ENCODE data around the gene TMEM164.

TMEM164 gene

DNA sequence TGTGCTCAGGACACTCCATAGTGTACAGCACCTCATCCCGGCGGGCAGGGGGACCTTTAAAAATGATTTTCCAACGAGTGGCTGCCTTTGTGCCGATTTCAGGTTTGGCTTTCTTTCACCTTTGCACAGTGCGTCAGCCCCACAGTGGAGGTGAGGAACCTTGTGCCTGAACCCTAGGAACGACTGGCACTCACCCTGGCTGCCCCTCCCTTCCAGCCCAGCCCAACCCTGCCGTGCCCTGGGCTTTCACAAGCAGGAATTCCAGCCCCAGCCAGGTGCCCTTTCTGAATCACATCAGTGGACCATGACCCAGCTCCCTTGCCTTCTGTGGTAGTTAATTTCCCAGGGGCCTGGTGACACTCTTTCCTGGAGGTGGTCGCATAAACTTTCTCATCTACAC lies 1.3 kb downstream of the TMEM164 start:
- no peak for DNase-seq

DNA sequence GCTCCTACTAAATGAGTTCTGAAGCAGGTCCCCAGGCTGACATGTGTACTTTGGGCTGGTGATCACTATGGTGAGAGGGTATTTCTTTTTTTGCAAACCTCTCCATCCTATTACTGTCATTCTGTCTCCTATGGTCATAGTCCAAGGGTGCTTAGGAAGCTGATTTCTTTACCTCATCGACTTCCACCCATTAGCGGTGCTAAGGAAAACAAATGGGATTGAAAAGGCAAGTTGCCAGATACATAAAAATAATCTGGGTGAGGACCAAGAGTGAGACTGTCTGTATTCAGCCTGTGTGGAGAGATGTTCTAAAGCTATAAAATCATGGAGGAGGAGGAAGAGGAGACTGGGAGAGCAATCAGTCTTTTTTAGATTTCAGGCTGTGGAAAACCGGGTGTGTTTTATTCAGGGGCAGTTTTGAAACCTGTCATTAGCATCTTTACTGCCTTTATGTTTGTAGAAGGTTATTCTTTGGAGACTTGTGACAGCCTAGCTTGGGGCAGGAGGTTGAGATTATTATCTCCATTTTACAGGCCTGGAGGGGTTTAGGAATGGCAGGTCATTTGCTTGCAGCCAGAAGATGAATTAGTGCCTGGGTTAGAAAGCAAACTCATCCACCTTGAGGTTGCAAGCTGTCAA lies 1.9 kb downstream of the TMEM164 start:
- no peak for DNase-seq

DNA sequence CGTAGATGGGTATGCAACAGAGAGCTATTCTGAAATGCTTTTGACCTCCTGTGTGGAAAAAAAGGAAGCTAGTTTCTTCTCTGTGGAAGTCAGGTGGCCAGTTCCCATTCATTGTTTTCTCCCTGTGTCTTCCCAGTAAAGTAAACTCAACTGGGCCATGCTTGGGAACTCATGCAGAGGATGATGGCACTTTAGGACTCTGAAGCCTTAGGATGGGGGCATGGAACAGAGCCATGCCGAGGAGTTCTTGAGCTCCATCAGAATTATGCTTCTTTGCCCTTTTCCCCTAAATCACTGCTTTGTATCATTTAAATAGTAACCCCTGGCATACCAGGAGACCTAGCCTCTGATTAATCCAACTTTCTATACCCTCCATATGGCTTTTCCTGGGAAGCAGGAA lies 3.2 kb downstream of the TMEM164 start:
- DNase-seq, result no peak

DNA sequence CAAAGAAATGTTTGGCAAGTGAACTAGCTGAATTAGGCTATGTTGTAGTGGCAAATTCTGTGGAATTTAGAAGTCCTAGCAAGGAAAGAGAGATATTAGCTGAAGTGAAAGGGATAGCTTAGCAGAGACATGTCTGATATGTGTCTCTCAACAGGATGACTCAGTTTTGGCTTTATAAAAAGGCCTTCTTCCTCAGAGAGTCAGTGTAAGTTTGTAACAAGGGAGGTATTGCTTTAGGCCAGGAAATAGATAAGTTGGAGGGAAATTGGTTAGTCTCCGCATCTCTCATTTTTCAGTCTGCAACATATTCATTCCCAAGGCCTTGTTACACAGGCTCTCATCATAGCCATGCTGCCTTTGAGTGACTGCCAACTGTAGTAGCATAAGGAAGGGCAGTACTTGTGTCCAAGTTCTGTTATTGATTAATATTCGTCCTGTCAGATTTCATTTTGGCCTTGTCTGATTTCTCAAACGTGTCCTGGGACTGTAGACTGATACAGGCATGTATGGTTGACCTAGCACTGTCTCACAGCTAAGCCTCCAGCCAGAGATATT lies 4.0 kb downstream of the TMEM164 start:
- DNase-seq, result no peak

DNA sequence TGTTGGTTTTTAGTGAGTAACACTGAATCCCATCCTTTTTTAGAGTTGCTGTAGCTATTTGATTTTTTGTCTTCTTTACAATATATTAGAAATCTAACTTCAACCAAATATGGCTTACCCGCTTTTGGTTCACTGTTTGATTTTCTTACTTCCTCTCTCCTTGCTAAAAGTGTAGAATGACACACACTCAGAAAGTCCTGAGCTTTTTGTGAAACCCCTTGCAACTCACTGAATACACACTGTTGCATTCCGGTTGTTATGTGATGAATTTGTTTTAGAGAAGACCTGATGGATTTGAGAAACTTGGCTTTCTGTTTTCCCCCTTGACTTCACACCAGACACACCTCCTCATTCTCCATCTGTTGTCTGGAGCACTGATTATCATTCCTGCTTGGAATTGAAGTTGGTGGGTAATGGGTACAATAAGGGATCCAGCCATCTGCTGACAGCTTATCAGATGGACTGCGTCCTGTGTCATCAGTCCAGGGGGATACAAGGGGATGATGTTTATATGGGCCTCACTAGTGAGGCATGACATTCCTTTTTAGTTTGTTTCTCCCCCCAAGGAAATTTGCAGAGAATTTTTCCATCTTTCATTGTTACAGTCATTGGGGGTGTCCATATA lies 5.2 kb downstream of the TMEM164 start:
- DNase-seq, result no peak

DNA sequence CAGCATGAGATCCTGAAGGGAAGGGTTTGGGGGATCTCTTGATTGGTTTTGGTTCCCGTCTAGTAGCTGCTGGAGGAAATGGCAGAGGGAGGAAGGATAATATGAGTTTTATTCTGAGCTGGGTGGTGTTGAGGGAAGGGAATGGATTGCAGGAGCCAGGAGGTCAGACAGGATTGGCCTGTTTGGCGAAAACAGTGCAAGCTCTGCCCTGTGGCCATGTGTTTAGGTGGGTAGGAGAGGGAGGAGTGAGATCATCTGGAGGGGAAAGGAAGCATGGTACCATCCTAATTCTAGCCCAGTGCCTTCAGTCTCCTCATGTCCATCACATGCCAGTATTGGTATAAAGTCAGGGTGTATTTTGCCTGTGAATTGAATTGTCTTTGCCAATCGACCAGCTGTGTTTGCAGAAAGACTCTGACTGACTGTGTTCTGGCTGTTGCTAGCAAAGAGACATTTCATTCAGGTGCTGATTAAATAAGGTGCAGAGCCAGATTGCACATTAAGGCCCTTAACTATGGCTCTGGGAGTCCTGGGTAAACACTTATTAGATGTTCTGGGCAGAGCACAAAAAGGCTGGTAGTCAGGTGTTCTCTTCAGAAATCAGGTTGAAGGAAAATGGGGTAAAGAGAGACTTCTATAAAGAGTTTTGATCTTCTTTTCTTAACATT lies 10.0 kb downstream of the TMEM164 start:
- DNase-seq, result no peak

DNA sequence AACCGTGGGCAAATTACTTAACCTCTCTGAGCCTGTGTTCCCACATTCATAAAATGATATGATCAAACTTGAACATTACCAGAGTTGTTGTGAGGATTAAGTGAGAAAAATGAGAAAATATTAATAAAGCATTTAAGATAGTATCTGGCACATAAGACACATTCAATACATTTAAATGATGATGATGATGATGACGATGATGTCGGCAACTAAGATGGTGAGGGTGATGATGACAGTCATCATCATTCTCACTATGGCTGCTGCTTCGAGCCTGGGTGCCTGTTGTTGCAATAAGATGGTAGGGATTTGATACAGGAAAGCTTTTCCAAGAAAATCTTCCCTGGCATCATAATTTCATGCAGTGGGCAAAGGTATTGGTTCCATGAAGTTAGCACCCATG lies 11.1 kb downstream of the TMEM164 start:
- DNase-seq, result no peak

DNA sequence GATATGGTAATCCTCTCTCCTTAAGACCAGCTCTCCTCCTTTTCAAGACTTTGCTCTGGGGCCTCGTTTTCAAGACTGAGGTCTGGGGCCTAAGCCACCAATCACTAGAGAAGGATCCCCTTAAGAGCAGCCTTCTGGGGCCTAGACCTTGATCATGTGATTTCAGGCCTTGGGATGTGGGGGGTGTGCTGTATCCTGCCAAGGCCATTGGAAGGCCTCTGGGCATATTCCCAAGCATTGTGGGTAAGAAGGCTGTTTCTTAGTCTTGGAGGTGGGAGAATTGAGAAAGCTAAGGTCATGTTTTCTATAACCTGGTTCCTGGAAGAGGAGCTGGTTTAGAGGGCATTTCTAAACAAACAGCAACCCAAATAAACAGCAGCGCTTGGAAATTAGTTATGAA lies 12.1 kb downstream of the TMEM164 start:
- no peak for DNase-seq

DNA sequence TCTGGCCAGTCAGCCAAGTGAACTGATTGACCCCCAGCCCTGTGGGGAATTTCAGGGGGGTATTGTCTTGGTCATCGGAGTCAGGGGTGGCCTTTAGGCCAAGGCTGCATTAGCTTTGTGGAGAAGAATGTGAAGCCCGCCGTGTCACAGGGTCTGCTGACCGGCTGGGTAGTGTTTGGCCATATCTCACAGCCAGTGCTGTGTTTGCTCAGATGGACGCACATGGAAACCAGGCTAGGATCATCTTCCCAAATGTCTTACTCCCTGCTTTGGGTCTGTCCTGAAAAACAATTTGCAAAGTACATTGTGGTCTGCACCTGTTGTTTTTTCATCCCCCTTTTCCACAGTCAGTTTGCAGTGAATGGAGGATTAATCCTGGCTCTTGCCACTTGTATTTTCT lies 13.0 kb downstream of the TMEM164 start:
- no peak for DNase-seq

DNA sequence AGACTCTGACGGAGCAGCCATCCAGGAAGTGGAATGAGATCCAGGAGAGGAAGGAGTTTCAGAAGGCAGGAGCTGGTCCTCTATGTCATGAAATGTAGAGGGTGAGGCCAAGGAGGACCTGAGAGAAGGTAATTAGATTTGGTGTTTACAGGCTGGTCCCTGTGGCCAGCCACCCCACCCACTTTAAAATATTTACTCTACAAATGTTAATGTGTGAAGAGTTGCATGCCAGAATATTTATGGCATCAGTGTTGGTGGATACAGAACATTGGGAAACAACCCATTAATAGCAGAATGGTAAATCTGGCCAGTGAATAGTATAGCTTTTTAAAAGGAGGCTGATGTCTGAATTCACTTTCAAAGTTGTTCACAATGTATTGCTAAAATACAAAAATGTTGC lies 17.6 kb downstream of the TMEM164 start:
- no peak for DNase-seq

DNA sequence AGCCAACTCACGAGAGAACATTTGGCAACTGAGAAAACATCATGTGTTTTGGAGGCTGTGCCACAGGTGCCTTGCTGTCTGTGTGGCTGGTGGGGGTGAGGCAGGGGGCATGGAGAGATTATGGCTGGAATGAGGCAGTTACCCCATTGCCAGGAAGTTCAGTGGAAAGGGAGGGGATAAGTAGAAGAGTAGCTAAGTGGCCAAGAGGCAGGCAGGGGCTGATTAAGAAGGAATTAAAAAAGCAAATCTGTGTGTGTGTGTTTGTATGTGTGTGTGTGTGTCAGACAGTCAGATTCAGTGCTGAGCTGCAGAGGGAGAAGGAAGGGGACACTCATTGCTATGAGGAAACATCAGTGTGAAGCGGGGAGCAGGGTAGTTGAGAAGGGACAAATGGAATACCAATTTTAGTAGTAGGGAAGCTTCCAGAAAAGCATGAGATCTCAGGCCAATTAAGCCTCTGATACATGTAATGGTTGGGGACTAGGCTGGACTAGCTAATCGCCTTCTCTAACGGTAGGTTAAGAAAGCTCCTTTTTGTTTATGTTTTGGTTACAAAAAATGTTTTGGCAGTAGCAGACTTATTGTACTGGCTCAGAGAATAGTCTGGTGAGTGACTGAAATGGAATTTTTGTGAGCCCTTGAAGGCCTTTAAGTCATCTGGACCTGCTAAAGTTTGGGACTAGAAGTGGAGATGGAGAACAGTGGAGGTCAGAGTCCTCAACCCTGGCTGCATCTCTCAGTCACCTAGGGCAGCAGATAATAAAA lies 18.5 kb downstream of the TMEM164 start:
- no peak for DNase-seq

DNA sequence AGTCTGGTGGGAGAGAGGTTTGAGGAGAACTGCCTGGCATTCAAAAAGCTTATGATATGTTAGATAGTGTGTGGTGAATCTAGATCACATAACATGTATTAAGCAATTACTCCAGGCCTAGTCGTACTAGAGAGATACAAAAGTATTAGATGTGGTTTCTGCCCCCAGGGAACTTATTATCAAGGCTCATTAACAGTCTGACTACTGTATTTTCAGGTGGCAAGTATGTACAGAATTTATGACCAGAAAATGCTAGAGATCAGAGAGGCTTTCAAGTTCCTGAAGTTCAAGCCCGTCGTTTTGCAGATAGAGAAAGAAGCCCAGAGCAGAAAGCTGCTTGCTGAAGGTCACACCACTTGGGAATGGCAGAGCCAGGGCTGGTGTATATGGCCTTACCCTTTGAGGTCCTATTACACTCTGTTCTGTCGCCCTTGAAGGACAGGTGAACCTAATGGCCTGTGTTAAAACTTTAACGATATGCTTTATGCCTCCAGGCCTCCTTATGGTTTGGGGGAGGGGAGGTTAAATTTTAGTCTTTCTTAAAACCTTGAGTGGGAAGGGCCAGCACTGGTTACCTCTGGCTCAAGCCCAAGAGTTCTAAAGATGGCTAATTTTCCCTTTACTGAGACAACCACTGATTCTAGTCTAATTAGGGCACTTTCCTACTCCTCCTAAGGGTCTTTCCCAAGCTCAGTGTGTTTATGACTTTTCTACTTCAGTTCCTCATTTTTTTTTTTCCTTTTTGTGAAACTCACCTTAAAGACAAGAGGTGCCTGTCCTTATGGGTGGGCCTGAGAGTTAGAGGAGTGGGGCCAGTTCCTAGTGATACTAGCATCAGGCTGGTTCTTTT lies 19.9 kb downstream of the TMEM164 start:
- no peak for DNase-seq

DNA sequence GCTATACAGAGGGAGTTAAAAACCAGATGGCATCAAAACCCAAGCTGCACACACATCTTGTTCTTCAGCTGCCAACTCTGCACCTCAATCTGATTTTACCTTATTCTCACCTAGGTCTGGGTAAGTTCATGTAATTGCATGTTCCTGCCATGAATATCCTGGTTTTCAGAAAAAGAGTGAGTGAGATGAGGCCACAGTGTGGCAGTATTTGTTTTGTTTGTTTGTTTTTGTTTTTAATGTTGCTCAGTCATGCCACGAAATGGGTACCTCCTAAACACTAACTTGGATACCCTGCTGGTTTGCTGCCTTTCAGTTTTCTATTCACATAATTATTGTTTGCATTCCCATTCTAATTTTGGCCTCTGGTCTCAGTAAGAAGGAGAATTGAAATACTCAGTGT lies 22.5 kb downstream of the TMEM164 start:
- DNase-seq, result no peak

DNA sequence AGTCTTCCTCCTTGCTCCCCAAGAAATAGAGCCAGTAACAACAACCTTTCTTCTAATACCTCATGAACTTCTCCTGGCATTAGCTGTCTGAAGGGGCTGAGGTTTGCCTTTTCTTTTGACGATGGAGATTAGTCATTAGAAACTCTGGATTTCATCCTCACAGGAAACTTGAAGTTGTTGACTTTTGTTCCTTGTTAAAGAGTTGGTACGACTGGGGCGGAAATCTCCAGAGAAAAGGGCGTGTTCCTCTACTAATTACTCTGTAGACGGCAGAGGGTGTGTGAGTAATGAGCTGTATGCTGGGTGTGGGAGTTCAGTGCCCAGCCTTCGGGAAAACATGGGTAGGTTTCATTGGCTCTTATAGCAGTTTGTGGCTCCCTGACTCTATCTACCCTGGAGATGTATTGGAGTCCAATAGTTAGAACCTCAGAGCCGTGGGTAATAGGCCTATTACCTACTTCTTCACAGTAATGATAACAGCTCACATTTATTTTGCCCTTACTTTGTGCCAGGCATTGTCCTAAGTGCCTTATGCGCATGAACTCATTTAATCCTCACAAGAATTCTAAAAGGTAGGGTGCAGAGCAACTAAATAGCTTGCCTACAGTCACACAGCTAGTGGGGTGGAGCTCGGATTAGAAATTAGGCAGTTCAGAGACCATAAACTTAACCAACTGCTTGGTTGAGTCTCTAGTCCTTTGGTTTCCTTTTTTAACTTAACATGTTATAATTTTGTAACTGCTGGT lies 23.4 kb downstream of the TMEM164 start:
- DNase-seq, result no peak

DNA sequence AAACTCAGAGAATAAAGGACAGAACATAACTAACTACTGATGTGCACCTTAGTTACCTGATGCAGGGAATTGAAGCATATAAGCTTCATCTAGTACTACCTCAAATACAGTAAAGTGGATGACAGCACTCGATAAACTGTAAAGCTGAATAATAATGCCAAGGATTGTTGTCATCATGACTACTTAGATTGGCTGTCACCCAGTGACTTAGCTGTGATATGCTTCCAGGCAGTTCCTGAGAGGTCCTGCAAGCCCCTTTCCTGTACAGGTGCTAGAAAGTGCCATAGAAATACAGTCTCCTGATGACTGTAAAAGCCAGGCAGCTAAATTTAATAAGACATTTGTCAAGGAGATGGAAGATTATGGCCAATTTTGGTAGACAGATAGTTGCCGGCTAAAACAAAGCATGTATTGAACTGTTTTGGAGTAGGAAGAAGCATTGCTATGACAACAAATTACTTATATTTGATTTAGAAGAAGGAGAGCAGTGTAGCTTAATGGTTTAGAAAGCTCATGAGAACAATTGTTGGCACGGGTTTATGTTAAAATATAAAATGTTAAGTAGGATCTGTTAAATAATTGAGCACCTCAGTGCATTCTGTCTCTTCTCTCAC lies 29.7 kb downstream of the TMEM164 start:
- DNase-seq, result no peak

DNA sequence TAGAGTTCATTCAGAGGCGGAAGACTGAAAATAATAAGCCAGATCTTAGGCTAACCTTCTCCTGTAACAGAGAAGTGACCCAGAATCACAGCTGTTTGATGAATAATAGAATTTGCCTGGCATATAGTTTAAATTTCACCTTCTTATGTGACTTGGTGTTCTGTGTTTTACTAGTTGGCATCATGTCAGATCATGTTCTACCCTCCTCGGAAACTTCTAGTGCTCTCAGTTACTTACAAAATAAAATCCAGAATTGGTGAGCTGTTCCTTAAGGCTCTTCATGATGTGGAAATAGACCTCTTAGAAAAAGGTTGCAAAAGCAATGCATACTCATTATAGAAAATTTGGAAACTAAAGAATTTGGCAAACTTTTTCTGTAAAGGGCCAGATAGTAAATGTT lies 31.1 kb downstream of the TMEM164 start:
- DNase-seq, result no peak

DNA sequence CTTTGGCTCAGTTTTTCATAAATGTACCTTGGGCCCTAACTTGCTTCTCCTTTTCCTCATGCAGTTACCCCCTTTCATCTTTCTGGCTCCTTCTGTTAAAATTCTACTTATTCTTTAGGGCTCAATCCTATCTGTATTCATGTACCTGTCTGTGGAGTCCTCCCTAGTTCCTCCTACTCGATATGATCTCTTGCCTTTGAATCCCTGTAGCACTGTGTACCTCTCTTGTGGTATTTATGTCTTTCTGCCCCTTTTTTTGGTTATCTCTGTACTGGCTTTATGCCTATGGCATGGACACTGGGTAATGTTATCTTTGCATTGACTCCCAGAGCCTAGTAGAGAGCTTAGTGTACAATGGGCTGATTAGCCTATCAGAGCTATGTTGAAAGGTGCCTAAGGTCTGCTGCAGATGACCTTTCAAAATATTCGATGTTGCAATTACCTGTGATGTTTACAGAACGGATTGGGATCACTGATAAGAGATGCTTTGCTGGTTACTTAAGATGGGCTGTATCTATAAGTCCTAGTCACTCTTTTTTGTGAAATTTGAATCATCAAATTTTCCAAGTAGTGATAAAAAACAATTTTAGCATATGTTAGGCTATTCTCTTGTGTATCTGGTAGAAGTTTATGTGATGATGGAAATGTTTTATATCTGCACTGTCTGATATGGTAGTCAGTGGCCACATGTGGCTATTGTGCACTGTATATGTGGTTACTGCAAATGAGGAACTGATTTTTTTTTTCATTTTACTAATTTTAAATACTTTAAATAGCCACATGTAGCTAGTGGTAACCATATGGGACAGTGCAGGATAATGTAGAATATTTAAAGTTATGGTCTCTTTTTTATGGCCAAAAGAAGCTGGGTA lies 33.5 kb downstream of the TMEM164 start:
- DNase-seq, result no peak

DNA sequence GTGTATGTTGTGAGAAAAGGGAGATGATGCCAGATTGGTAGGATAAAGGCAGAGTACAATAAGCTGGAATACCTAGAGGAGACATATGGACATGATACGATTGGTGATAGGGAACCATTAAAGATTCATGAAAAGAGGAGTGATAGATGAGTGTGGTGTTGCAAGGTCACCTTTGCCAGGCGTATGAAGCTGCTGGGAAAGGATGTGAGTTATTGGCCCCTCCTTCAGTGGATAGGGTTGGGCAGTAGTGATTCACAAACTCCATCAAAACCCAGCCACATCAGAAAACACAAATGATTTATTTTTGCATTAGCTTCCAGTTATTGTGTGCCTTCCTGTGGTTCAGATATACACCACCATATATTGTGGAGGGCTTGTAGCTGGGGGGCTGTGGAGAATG lies 34.3 kb downstream of the TMEM164 start:
- DNase-seq, result no peak

DNA sequence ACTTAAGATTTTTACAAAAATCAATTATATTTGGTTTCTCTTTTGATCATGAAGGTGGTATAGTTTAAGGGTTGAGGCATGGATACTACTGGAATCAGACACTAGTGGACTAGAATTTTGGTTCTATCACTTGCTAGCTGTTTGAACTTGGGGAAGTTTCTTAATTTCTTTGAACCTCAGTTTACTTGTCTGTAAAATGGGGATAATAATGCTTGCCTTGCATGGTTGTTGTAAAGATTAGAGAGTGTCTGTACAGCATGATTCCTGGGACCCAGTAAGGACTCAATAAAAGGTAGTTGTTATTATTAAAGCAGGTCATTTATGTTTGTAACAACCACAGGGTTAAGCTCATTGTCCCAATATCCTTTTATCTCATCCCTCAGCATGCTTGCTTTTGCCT lies 36.0 kb downstream of the TMEM164 start:
- DNase-seq, result no peak

DNA sequence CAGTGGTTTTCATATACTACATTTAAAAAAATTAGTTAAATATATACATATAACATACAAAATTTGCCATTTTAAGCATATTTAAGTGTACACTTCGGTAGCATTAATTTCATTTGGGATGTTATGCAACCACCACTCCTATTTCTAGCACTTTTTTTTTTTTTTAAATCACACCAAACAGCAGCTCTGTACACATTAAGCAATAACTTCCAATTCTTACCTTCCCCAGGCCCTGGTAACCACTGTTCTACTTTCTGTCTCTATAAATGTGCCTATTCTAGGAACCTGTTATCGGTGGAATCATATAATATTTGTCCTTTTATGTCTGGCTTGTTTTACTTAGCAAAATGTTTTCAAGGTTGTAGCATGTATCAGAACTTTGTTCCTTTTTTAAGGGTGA lies 39.1 kb downstream of the TMEM164 start:
- no peak for DNase-seq

All from stimulated activated CD4-positive, alpha-beta T cell treated with anti-CD3 and anti-CD28 coated beads, Interleukin-12 subunit alpha, Interleukin-12 subunit beta, amount 100 ng/mL, for 4 hours (primary cell).